Neural crest cell (in vitro differentiated cells): ENCODE data around the gene CACNA2D1. TPM values are rescaled to one million over a fixed set of nuclear protein-coding genes. Genes with fewer than 3 reads are reported as not detected.

Source experiments
- DNase-seq: peaks from one replicate; pipeline ENCODE4 v3.0.0; 2021; ENCODE audit warnings: low read depth, mixed read lengths, low spot score
- H3K27ac Mint-ChIP-seq: one replicate; pipeline ENCODE4 v1.8.0; 2021; ENCODE audit warnings: mild to moderate bottlenecking, mixed read lengths; ENCODE audit not compliant: unreplicated experiment
- H3K27me3 Mint-ChIP-seq: 2 replicates; pipeline ENCODE4 v1.8.0; 2021; ENCODE audit warnings: low read depth, mild to moderate bottlenecking, mixed read lengths
- H3K36me3 Mint-ChIP-seq: 2 replicates; pipeline ENCODE4 v1.8.0; 2021; ENCODE audit warnings: low read depth, mild to moderate bottlenecking, mixed read lengths
- H3K4me1 Mint-ChIP-seq: 2 replicates; pipeline ENCODE4 v1.8.0; 2021; ENCODE audit warnings: mixed read lengths
- H3K4me3 Mint-ChIP-seq: one replicate; pipeline ENCODE4 v1.8.0; 2021; ENCODE audit warnings: mild to moderate bottlenecking, mixed read lengths
- H3K9me3 Mint-ChIP-seq: 2 replicates; pipeline ENCODE4 v1.8.0; 2021; ENCODE audit warnings: mixed read lengths
- CTCF ChIP-seq: fragments of 200-600 bp; sonication (generic); conservative IDR thresholded peaks from 2 replicates; pipeline ENCODE4 v1.5.0; 2021; ENCODE audit warnings: antibody characterized with exemption, mild to moderate bottlenecking
- total RNA-seq: library from RNA; stranded (reverse); gene quantifications from 2 replicates; pipeline ENCODE4 v1.2.1, GENCODE V29; 2021

Gene CACNA2D1
- total RNA-seq, 1 donor from 2014 or later = 4.5 TPM

GRCh38 chr7:82382276-82382675, 61.3 kb downstream of the CACNA2D1 start:
- no peaks in the 10 kb centered on the region for H3K36me3 Mint-ChIP-seq
- no peaks in the 10 kb centered on the region for H3K9me3 Mint-ChIP-seq
- peak overlapping the region; percentile 14 for H3K4me3 Mint-ChIP-seq
- H3K27ac Mint-ChIP-seq = no peak overlapping the region
- DNase-seq = peak; percentile 28
- H3K4me1 Mint-ChIP-seq = peaks cover 17% of the 10 kb centered on the region
- H3K27me3 Mint-ChIP-seq = peaks cover 92% of the 10 kb centered on the region
- TF ChIP-seq CTCF = no peak

DNA sequence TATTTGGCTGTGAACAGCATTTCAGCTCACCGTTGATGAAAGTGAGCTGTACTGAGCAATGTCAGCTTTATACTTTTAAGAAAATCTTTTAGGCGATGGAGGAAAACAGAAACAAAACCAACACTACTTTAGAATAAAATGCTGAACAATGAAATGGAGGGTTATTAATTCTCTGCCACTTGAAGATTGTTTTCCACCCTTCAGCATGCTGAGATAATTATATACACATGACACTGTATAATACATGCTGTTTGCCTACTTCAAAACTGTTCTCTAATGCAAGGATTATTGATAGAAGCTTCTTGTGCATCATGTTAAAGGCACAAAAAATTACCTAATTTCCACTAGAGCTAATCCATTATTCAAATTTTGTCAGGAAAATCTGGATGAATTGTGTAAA, 66.8 kb downstream of the CACNA2D1 start:
- no peak for DNase-seq
- Mint-ChIP-seq H3K9me3 (no peaks in the 10 kb centered on the region), H3K4me3 (no peak overlapping the region), H3K4me1 (peaks cover 11% of the 10 kb centered on the region), H3K27me3 (peaks cover 90% of the 10 kb centered on the region), H3K27ac (no peak overlapping the region), H3K36me3 (no peaks in the 10 kb centered on the region)
- TF ChIP-seq CTCF = no peak

GRCh38 chr7:82375713-82376112, 67.9 kb downstream of the CACNA2D1 start:
- Mint-ChIP-seq H3K36me3 (no peaks in the 10 kb centered on the region), H3K27me3 (peaks cover 89% of the 10 kb centered on the region), H3K4me1 (peaks cover 7% of the 10 kb centered on the region), H3K27ac (no peak overlapping the region), H3K9me3 (no peaks in the 10 kb centered on the region), H3K4me3 (no peak overlapping the region)
- TF ChIP-seq CTCF = no peak
- no peak for DNase-seq

- no peak overlapping the region for H3K27ac Mint-ChIP-seq
- no peak for TF ChIP-seq CTCF
- H3K9me3 Mint-ChIP-seq = no peaks in the 10 kb centered on the region
- no peaks in the 10 kb centered on the region for H3K36me3 Mint-ChIP-seq
- no peak overlapping the region for H3K4me3 Mint-ChIP-seq
- H3K4me1 Mint-ChIP-seq = peaks cover 7% of the 10 kb centered on the region
- peaks cover 86% of the 10 kb centered on the region for H3K27me3 Mint-ChIP-seq
- DNase-seq = no peak
Measured at GRCh38 chr7:82375129-82375528, 68.4 kb downstream of the CACNA2D1 start.

- peaks cover 7% of the 10 kb centered on the region for H3K4me1 Mint-ChIP-seq
- no peaks in the 10 kb centered on the region for H3K9me3 Mint-ChIP-seq
- no peak overlapping the region for H3K27ac Mint-ChIP-seq
- no peak for TF ChIP-seq CTCF
- no peaks in the 10 kb centered on the region for H3K36me3 Mint-ChIP-seq
- H3K4me3 Mint-ChIP-seq = no peak overlapping the region
- DNase-seq = no peak
- peaks cover 84% of the 10 kb centered on the region for H3K27me3 Mint-ChIP-seq
Measured at GRCh38 chr7:82373926-82374635, 69.5 kb downstream of the CACNA2D1 start.
